Stimulated activated CD8-positive, alpha-beta memory T cell treated with anti-CD3 and anti-CD28 coated beads, Interleukin-7, amount 100 ng/mL, for 1 hour (primary cell): ENCODE measurements around the gene DET1.
"Not testable (repeated sequence)": the region's sequence is repeated elsewhere in the genome, so short reads cannot be mapped to it uniquely, and the experiment has no call there.

ENCODE experiments used
- DNase-seq, 2 donors: peaks; one replicate each; pipeline ENCODE4 v3.0.0-alpha.2; 2020; ENCODE audit warnings: low read depth in 2 of 2

DET1 gene

DNA sequence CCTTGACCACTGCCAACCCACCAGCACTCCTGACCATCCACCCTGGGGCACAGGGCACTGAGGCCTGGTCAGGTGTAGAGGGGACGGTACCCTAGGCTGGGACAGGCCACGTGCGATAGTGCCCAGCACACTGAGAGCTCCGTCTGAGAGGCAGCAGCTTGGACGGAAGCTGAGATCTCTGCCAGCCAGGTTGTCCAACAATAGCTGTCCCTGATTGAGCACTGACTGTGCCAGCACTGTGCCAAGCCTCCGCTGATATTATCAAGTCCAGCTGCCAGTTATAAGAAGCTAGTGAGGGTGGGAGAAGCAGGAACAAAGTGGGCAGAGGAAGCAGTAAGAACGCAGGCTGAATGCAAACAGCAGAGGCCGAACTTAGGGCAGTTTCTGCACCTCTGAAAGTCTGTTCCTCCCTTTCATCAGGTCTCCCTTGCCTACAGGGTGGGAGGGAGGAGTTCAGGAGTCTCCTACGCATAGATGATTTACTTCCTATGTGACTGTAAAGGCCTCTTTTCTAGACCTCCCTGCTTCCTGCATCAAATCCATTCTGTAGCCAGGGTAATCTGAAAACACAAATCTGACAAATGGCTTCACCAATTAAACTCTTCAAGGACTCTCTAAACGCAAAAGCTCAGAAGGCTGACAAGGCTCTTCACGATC lies 49.2 kb downstream of the DET1 start:
- DNase-seq: no peak

DNA sequence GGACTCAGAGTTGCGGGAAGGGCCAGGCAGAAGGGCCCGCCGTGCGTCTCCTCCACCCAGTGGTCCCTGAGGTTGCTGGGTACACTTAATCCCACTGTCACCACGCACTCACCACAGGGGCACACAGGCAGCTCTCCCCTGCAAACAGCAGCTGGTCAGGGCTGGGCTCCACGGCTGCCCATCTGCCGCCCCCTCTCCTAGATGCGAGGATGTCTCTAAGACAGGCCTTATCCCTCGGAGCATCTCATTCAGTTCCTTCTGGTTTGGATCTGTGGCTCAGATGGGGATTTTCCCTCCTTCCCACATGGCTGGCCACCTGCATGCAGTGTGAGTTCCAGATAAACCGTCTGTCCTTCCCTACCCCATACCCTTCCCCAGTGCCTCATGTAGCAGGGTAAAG lies 52.6 kb downstream of the DET1 start:
- no peak for DNase-seq

DNA sequence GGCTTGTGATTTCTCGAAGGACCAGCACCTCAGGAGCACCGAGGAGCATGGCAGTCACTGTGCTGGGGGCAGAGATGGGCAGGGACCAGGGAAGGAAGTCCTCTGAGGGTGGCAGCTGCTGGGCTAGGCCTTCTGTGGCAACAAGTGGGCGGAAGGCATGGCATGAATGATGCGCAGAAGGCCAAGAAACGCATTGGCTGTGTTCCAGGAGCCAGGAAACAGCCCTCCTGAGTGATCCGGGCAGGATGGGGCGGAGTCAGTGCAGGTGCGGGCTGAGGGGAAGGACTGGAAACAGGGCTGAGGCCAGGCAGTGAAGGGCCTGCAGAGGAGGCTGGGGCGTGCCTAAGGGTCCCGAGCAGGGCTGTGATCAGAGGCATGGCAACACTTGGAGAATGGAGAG lies 55.3 kb downstream of the DET1 start:
- no peak for DNase-seq

DNA sequence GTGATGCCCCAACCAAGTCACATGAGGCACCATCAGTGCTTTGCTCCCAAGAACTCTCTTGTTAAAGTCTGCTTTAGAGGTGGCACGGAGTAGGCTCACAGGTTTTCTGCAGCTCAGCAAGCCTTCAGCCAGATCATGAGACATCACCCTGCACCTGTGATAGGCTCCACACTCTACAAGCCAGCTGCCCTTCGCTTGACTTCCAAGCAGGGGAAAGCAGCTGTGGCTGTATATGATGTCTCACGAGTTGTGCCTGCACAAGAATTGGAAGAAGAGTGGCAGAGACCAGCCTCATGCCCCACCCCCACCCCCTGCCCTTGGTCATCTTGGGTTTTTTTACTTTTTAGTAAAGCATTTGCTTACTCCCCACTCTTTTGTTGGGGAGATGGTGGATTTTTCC lies 56.4 kb downstream of the DET1 start:
- DNase-seq: no peak

DNA sequence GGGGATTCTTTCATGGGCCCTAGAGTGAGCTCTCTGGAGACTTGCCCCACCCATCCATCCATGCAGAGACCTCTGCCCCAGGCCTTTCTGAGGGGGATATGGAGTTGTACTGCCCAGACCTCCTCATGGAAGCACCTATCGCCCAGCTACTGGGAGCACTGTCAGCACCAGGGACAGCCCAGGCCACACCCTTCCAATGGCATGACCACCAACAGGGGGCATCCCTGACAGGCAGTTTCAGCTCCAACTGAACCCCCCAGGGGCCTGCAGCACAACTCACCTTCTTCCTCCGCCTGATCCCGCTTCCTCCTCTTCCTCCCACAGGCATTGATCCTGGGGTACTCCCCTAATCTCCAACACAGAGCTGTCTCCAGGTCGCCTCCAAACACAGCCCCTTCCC lies 57.2 kb downstream of the DET1 start:
- DNase-seq: no peak

DNA sequence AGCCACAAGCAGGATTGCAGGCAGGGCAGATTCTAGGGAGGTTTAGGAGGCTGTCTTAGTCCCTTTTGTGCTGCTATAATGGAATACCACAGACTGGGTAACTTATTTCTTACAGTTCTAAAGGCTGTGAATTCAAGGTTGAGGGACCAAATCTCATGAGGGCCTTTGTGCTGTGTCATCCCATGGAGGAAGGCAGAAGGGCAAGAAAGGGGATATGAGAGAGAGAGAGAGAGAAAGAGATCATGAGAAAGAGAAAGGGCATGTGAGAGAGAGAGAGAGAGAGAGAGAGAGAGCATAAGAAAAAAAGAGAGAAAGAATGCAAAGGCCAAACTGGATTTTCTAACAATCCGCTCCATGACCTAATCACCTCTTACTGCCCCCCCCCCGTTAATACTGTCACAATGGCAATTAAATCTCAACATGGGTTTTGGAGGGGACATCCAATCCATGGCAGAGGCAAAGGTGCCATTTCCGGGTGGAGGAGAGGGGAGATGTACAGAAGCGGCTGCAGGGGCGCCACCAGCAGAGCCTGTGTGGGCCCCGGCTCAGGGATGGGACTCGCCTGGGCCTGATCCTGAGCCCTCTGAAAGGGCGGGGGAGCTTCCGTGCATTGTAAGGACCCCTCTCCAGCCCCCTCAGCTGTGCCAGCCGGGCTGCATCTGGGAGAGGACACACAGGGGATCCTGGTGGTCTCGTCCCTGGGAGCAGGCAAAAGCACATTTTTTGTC lies 58.5 kb downstream of the DET1 start:
- DNase-seq: no peak

DNA sequence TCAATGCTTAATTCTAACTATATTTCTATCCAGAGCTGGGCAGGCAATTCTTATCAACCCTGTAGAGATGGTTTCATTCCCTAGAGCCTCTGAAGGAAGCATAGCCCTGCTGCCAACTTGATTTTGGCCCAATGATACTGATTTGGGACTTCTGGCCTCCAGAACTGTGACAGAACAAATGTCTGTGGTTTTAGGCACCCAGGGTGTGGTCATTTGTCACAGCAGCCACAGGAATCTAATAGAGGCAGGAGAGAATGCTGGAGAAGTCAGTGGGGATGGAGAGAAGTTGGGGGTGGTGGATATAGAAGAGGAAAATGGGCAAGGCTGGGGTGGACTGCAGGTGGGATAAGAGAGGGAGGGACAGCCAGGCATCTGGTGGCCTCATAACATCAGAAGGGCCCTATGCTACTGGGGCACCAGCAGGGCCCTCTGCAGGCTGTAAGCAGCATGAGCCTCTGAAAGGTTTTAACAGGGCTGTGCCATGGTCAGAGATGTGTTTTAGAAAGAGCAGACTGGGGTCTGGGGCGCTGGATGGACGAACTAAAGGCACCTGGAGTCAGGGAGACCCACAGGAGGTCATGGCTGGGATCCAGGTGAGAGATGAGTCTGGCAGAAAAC lies 59.2 kb downstream of the DET1 start:
- DNase-seq: no peak

DNA sequence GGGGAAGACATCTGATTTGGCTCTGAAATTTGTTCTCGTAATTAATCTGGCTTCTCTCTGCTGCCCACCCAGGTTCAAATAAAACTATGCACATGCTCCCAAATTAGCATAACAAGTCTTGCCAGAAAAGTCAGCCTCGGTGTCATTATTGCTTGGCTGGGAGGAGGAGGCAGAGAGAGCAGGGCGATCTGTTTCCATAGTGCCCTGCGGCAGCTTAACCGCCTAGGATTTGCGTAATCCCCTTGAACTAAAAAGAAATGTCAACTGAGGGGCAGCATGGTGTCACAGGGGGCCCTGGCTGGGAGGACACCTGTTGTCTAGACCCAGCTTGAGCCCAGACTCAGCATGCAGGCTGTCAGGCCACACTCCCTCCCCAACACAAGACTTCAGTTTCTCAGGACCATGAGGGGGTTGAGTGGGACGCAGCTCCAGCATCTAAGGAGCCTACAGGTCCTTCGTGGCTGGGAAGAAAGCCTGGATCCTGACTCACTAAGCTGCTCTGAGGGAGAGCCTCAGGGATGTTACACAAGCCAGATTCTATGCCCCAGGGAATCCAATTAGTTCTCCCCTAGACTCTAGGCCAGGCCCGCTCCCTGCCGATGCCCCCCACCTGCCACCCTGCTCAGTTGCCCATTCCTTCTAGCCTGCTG lies 61.7 kb downstream of the DET1 start:
- no peak for DNase-seq

DNA sequence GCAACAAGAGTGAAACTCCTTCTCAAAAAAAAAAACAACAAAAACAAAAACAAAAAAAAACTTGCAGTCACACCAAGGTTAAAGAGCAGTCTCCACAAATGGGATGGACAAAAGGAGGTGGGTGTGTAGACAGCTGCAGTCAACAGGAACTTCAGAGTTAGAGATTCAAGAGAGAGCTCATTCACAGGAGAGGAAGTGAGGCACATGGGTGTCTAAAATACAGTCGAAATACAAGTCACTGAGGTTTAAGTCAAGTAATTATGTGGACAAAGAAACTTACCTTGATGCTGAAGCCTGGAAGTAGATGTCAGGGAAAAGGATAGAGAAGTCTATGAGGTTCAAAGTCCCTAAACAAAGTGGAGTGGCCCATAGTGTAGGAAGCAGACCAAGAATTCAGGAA lies 64.2 kb downstream of the DET1 start:
- no peak for DNase-seq

DNA sequence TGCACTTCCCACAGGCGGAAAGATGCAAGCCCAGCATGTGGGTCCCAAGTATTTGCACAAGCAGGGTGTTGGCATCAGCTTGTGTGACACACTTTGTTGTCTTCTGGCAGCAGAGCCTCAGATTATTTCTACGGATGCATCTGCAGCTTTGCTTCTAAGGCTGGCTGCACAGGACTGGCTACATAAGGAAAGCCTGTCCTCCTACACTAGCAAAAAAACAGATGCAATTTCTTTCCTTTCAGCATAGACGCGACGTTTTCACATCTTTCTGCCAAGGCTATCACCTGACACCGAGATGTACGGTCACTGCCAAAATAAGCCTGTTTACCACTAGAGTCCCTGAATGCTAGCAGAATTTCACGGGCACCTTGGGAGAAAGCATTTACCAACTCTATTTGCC lies 65.5 kb downstream of the DET1 start:
- no peak for DNase-seq

DNA sequence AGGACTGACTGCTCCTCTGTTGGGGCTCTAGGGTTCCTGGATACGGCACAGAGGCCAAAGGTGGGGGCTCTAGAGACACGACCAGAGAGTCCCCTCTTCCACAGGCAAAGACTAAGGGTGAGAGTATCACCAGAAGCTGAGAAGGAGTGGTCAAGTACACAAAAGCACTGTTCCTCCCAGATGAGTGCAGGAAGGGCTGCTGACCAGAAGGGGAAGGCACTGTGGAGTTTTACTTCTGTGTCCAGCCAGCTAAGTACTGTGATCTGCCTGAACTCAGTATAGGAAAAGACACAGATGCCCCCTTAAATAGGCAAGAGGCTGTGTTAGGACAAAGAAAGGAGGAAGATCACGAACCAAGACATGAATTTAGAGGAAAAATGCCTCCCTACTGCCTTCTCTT lies 67.3 kb downstream of the DET1 start:
- no peak for DNase-seq

DNA sequence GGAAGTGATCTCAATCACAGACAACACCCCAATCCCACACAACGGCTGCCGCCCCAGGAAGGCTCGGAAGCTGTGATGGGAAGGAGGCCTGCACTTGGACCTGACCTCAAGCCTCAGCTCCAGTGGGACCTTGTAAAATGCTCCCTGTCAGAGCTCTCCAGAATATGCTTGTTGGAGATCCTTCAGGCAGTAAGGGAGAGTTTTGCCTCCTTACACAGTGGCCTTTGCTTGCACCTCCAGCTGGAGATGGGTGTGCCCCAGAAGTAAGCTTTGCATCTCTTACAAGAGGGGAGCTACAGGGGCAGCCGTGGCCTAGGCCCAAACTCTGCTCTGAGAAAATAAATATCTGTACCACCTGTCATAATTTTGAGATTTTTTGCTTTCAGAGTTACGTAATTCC lies 68.6 kb downstream of the DET1 start:
- DNase-seq: no peak

DNA sequence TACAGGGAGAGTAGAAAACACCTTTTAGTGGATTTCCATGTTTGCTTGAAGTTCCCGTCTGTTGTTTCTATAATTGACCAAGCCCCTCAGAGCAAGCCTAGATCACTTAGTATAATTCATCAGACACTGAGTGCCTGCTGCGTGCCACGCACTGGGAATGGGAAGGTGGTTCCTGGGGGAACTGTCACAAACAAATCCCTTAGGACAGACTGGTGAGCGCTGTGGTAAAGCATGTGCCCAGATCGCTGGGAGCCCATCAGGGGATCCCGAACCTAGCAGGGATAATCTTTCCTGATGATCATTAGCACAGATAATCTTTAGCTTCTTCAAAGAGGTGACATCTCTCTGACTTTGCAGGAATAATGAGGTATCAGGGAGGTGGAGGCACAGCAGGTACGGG lies 69.4 kb downstream of the DET1 start:
- no peak for DNase-seq

DNA sequence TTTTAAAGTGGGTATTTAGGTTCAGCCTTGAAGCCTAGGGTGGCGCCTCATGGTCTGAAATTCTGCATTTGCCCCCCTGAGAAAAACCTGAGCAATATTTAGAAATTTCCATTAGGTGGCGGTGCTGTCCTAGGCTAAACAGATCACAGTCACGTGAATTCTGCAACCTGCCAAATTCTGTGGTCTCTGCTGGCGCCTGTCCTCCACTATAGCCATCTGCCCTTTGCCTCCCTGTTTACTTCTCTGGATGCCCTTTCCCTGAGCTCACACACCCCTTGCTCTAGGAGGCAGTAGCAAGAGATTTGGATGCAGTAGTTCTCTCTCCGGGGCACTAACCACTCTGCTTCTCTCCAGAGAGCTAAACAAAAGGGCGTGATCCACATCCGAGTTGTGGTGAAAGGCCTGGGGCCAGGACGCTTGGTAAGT lies 69.8 kb downstream of the DET1 start:
- no peak for DNase-seq

DNA sequence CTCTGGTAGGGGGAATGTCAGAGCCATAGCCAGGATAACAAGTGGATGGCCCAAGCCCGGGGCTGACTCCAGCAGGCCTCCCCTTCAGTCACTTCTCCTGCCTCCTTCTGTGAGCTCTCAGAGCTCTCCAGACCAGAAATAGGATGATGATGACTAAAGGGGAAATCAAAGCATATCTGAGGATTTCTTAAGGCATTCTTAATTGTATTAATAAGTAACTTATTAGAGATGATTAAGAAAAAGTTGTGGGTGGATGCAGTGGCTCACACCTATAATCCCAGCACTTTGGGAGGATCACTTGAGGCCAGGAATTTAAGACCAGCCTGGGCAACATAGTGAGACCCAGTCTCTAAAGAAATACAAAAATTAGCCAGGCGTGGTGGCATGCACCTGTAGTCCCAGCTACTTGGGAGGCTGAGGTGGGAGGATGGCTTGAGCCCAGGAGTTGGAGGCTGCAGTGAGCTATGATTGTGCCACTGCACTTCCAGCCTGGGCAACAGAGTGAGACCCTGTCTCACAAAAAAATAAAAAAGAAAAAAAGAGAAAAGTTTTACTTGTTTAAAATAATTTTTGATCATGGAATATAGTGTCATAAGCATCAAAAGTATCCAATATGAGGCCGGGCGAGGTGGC lies 72.7 kb downstream of the DET1 start:
- DNase-seq: not testable (repeated sequence)

DNA sequence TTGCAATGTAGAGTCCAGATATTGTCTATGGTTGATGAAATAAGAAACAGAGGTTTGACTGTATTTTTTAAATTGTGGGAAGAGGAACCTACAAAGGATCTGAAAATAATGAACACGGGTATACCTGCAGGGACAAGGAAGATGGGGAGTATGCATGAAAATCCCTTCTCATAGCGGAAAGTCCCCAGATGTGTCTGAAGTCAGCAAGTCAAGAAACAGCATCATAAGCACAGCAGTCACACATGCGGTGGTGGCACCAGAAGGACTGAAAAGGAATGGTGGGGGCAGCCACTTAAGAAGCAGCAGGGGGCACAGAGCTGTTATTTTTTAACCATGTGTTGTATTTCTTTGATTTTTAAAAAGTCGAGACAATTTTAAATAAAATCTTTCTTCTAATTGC lies 74.3 kb downstream of the DET1 start:
- no peak for DNase-seq

DNA sequence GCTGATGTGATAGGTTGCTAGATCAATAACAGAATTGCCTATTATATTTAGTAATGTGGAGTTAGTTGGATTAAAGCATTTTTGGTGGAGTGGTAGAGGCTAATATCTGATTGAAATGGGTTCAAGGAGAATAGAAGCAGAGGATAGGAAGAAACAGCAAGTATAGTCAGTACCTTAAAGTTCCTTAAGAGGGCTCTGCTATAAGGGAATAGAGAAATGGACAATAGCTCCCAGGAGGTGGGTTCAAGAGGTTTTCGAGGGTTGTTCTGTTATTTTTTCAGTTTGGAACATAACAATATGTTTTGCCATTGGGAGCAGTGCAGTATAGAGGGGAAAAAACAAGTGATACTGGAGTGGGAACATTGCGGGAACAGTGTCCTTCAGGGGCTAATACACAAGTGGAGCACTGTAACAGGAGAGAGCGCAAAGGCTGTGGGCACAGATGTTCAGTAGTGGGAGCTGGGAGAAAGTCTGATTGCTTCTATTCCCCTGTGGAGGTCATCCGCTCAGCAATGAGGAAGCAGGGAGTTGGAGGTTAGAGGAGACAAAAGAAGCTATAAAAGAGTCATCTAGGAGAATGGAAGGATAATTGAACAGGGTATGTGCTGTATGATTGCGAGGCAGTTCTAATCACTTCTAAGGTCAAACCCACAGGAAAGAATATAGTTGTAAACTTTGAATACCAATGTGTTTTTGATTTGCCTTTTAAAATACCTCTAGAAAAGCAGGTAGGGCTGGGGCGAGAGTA lies 75.7 kb downstream of the DET1 start:
- DNase-seq: no peak

DNA sequence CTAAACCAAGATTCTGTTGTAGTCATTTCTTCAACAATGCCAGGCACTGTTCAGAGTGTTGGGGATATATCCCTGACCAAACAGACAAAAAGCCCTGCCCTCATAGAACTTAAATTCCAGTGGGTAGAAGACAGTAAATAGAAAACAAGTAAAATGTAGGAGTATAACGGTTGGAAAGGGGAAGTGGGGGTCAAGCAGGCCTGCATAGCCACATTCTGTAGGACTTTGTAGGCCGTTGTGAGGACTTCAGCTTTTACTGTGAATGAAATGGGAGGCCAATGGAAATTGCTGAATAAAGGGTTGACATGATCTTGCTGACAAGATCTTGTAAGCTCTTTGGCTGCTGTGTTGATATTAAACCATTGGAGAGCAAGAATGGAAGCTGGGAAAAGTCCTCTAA lies 77.2 kb downstream of the DET1 start:
- no peak for DNase-seq

DNA sequence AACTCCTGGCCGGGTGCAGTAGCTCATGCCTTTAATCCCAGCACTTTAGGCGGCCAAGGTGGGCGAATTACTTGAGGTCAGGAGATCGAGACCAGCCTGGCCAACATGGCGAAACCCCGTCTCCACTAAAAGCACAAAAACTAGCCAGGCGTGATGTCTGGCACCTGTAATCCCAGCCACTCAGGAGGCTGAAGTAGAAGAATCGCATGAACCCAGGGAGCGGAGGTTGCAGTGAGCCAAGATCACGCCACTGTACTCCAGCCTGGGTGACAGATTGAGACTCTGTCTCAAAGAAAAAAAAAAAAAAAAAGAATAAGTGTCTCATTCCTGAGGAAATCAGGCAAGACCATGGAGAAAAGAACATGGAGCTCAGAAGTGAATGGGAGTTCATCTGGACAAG lies 77.8 kb downstream of the DET1 start:
- DNase-seq: not testable (repeated sequence)

DNA sequence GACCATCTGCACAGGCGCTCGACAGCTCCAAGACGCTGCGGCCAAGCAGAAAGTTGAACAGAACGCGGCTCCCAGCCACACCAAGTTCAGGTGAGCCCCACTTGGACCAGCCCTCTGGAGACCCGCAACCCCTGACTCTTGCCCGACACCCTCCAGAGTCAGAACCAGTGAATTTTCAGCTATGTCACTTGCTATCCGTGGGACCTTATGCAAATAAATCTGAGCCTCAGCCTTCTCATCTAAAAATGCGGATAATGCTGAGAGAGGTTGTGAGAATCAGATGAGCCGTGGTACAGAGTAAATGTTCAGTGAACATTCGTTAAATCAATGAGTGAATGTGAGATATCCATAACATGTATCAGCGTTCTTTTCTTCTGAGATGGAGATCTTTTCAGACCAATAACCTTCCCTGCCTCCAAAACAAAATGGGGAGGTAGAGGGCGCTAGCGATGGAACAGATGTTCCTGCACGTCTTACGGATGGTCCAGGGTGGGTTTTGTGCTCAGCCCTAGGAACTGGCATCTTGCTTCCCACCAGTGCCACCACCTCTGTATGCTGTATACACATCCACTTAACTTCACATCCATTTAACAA lies 78.4 kb downstream of the DET1 start:
- DNase-seq: no peak
